NCI-H1105 (cell line): ENCODE data around the gene MAN1A1.
A peak's percentile ranks its signal among the peaks of the same experiment; 100 is the strongest.

ENCODE experiments used
- DNase-seq: peaks from one replicate; lab custom pipeline; 2025; lab: John Stamatoyannopoulos, UW

MAN1A1 gene

GRCh38 chr6:119142041-119142440 lies 207.5 kb downstream of the MAN1A1 start:
- no peak for DNase-seq

GRCh38 chr6:119140196-119141140 lies 209.1 kb downstream of the MAN1A1 start:
- no peak for DNase-seq

- no peak for DNase-seq
Observed at GRCh38 chr6:119138906-119139541, 210.5 kb downstream of the MAN1A1 start.

GRCh38 chr6:119137194-119138072 lies 212.1 kb downstream of the MAN1A1 start:
- DNase-seq, result no peak

GRCh38 chr6:119134752-119135151 lies 214.8 kb downstream of the MAN1A1 start:
- DNase-seq, result no peak

- DNase-seq, result no peak
Observed at GRCh38 chr6:119133400-119133799, 216.2 kb downstream of the MAN1A1 start.

- no peak for DNase-seq
Observed at GRCh38 chr6:119132261-119132981, 217.1 kb downstream of the MAN1A1 start.

GRCh38 chr6:119129968-119130484 lies 219.5 kb downstream of the MAN1A1 start:
- DNase-seq, result no peak

GRCh38 chr6:119129148-119129967 lies 220.2 kb downstream of the MAN1A1 start:
- peak; percentile 66 for DNase-seq

GRCh38 chr6:119128252-119128912 lies 221.2 kb downstream of the MAN1A1 start:
- no peak for DNase-seq

- DNase-seq, result no peak
Observed at GRCh38 chr6:119127627-119128026, 221.9 kb downstream of the MAN1A1 start.
